Measurements from ENCODE around the gene VEGFA. TPM values are rescaled to one million over a fixed set of nuclear protein-coding genes. Genes with fewer than 3 reads are reported as not detected.
"Not testable (repeated sequence)": the region's sequence is repeated elsewhere in the genome, so short reads cannot be mapped to it uniquely, and the experiment has no call there.

The VEGFA gene
- total RNA-seq, 1 donor from 2014 or later, result 420 TPM

DNA sequence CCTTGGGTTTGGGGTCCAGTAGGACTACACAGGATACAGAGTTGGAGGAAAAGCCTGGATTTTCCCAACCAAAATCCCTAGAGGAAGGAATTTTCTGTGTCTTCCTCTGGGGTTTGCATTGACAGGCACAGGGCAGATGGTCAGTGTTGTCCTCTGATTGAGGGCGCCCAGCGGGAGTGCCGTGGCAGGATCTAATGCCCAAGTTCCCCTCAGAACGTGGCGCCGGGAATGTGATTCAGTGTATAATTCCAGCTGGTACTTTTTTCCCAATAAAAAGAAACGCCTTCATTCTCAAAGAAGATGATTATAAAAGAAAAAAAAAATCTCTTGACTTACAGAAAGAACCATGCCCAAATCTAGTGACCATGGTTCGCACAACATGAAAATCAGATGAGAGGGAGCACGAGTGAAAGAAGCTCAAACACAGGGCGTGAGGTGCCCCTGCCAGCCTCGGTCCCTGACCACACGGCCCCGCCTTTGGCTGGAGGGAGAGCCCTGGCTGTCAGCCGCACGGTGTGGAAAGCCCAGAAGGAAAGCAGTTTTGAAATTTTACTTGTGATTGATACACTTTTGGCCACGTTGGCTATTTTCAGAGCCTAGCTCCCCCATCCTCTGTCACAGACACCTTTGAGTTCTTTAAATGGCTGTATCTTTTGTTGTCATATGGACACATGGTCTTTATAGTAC, 31.6 kb downstream of the VEGFA start:
- DNase-seq (ENCODE audit: low spot score), result no peak

DNA sequence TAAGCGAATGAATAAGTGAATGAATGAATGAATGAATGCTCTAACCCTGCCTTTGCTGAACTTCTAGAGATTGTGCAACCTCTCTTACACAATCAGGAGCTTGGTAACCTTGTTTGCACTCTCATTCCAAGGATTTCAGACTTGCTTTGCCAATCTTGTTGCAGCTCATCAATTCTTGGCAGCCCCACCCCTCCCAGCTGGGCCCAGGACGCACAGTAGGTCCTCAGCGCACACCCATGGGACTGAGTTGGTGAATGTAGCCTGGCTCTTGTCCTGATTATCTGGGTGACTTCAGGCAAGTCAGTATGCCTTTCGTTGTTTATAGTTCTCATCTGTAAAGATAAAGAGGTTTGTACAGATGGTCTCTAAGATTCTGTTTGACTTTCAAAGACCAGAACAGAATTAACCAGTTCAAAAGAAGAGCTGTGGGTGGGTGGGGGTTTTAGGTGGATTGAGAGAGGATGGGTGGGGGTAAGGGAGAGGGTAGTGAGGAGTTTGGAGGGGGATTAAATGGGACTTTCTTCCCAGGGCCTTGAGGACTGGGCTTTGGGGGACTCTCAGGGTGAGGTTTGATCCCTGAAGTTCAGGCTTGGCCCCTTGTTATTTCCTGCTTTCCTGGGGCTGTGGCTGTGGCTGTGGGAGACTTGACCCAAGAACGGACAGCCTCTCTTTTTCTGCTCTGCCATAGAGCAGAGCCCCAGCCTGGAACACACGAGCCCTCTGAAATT, 33.2 kb downstream of the VEGFA start:
- no peak for DNase-seq (ENCODE audit: low spot score)

DNA sequence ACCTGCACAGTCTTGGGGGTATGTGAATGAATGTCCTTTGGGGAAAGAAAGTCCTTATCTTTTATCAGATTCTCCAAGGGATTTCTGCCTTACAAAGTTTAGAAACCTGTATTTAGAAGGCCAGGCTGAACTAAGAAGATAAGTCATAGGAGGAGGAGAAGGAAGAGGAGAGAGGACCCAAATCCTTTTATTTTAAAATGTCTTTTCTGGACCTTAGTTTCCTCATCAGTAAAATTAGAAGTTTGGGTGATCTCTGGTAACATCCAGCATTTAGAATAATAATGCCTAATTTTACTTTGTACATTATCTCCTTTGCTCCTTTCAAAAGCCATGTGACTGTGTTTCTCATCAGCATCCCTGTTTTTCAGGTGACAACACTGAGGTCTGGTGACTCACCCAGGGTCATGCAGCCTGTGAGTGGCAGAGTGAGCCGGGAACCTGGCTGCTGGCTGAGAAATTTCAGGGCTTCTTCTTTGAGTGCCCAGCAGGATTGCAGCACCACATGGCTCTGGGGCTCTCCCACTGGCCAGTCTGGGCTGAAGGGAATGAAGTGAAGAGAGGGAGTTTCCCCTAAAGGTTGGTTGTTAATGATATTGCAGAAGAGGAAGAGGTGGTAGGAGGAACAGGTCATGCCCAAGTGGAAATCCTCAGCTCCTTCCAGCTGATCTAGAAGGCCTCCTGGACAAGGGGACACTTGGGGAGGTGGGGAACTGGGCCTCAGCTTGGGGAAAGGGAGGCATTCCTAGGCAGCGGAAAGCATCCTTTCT, 34.0 kb downstream of the VEGFA start:
- peak; percentile 55 for DNase-seq (ENCODE audit: low spot score)

DNA sequence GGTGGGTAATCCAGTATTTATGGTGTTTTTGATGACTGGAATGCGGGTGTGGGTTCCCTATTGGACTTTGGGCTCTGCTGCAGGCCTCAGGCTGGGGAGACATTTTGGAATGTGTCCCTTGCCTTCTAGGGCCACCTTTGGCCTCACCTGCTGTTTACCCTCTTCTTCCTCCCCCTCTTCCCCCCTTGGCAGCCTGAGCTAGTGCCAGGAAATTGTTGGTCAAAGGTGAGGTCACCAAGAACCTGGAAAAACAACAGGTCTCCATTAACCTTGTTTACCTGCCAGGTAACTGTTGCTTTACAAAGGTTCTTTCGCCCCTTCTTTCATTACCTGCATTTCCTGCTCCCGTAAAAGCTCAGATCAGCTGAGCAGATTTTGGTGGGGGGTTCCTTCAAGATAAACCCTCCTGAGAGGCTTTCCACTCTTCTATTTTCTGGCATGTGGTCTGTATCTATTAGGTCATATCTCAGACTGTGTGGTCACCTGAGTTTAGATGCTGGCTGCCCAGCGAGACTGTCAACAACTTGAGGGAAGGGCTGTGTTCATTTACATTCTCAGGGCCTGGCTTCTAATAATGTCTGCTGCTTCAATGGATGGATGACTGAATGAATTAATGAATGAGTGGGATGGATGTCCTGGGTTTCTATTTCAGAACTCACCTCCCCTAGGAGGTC, 34.7 kb downstream of the VEGFA start:
- DNase-seq (ENCODE audit: low spot score), result peak; percentile 73

DNA sequence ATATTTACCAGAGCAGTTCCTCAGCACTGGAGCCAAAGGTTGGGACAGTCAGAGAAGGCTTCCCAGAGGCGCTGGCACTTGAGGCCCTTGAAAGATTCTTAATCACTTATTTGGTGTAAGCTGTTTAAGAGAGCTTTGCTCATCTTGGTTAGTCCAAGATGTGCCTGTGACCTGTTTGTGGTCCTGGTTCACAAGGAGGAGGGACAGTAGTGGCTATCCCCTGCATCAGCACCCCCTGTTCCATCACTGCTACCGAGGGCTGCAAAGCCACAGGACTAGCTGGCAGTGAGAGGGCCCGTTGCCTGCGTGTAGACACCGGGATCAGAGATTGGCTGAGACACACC, 35.7 kb downstream of the VEGFA start:
- no peak for DNase-seq (ENCODE audit: low spot score)

DNA sequence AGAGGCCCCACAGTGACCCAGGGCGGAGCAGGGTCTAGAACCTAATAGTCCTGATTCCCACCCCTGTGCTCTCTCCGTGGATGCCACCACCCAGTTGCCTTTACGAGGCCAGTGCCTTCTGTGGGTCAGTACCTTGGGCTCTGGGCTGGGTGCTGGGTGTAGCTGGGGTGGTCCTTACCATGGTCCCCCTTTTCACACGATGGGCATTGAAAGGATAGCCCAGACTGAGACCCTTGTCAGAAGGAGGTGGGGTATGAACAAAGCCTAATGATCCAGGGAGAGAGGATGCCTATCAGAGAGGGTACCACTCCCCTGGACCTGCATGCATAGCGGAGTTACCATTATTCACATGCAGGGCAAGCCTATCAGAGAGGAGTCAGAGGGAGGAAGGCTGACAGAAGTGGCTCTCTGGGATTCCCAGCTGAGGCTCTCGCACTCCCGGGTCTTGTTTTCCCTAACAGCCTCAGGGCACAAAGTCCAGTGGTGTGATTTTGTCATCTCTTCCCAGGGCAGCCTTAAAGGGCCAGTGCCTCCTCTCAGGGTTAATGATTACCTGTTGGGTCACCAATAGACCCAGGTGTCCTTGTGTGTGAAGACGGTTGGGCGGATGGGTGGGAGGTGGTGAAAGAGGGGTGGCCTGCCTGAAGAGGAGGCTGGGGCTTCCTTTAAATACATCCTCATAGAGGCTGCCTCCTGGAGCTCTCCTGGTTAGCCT, 36.2 kb downstream of the VEGFA start:
- DNase-seq (ENCODE audit: low spot score), result peak; percentile 85

DNA sequence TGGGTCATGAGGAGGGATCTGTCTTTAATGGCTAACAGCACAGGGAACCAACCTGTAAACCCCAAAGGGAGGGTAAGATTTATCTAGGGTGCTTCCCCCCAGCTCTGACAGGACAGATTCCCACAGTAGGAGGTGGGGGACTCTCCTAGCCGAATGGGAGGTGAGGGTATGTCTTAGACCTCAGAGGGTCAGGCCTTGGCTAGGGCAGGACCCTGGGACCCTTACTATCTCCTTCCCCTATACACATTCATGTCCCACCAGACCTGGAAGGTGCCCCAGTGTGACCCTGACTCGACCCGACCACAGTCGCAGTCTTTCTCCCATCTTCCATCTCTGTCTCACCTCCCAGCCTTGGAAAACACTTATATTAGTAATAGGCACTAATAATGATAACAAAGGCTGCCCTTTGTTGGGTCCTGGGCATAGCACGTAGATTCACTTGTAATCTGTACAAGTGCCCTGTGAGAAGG, 36.8 kb downstream of the VEGFA start:
- no peak for DNase-seq (ENCODE audit: low spot score)

DNA sequence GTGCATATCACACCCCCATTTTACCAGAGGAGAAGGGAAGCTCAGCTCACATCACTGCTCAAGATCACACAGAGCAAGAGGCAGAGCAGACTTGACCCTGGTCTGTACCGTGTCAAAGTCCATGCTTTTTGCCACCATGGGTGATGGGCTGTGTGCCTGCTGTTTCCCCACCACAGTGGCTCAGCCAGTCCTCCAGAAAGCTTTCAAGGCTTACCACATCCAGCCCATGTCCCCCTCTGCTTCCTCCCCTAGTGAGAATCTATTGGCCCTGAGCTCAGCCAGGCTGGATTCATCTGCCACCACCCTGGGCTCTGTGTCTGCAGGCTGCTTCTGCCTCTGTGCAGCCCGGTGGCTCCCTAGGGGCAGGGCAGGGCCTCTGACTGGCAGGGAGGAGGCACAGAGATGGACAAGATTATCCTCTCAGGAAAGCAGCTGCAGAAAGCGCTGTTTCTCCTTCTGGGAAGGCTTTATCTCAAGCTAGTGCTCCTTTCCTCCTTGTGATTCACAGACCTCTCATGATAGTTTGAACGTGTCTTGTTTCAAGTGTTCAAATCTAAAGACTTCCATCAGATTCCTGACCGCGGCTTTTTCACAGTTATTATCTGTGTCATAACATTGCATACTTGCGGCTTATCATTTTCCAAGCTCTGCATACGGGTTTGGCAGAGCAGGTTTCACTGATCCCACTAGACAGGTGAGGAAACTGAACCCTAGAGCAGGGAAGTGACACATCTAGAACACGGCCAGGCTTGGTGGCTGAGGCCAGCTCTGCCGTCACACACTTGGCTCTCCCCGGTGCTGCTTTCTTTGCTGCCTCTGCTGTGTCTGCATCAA, 37.4 kb downstream of the VEGFA start:
- no peak for DNase-seq (ENCODE audit: low spot score)

DNA sequence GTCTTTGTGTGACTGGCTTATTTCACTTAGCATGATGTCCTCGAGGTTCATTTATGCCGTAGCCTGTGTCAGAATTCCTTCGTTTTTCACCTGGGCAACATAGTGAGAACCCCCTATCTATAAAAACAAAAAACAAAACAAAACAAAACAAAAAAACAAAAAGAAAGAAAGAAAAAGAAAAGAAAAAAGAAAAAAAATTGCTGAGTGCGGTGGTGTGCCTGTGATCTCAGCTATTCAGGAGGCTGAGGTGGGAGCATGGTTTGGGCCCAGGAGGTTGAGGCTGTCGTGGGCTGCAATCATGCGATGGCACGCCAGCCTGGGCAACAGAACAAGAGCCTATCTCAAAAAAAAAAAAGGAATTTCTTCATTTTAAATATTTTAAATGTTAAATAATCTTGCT, 38.4 kb downstream of the VEGFA start:
- DNase-seq (ENCODE audit: low spot score), result no peak

DNA sequence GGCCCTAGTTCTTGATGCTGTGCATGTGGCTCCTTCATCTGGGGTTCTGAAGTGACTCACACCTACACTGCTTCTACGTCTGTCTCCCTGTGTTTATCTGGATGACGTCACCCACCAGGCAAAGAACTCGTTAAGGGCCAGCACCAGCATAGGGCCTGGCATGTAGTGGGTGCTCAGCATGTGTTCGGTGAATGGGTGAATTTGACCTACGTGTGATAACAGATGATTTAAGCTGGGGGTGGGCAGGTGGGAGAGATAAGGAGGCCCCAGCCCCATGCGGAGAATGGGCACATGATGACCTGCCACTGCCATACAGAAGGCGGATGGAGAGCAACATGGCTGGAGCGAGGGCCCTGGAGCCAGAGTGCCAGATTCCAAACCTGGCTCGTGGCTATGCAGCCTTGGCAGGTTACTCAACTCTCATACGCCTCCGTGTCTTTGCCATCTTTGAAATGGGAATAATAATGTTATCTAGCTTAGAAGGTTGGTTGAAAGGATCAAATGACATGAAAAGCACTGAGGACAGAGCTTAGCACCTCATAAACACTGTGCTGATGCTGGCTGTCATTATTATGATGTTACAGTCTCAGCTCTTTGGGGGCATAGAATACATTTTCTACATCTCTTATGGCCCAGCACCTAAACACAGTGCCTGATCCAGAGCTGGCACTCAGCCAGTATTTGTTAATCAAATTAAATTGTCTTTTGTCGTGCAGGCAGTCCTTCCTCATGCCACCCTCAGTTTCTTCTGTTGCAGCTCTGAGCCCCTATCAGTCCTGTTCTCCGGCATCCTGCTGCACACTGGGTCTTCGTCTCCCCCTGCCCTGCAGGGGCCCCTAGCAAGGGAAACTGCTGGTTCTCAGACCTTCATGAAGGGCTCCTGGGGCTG, 39.6 kb downstream of the VEGFA start:
- DNase-seq (ENCODE audit: low spot score), result no peak

DNA sequence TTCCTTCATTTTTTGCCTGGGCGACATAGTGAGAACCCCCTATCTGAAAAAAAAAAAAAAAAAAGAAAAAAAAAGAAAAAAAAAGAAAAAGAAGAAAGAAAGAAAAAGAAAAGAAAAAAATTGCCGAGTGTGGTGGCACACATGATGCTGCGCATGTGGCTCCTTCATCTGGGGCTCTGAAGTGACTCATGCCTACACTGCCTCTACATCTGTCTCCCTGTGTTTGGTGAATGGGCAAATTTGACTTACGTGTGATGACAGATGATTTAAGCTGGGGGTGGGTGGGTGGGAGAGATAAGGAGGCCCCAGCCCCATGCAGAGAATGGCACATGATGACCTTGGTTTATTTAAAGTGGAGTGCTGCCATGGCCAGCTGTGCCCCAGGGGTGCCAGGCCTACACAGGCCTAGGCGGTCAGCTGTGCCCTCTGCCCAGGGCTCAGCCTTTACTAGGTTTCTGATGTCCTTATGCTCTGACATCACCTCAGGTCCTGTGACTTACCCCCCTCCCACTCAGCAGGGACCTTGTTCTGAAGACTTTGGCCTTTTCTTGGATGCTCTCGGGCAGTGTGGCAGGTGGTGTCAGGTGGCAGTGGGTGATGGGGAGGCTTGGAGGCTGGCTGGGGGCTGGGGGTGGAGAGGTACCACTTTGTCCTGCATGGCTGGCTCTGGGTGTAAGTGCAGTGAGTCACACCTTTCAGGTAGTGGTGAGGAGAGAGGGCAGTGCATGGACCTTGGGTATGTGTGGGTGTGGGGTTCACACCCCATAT, 41.1 kb downstream of the VEGFA start:
- DNase-seq (ENCODE audit: low spot score), result peak; percentile 55

DNA sequence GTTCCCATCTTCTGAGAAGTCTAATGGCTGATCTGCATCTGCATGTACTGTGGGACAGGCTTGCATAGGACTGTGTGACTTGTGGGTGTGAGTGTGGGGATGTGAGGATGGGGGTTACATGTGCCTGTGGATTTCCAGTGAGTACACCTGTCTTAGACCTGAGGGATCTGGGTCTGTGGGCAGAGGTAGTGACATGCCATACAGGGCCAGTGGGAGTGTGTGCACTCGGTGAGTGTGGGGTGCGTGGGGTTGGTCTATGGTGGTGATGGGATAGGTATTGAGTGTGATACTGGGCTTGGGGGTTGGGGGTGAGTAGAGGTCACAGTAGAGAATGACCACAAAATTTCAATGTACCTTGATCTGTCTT, 41.7 kb downstream of the VEGFA start:
- DNase-seq (ENCODE audit: low spot score), result no peak

DNA sequence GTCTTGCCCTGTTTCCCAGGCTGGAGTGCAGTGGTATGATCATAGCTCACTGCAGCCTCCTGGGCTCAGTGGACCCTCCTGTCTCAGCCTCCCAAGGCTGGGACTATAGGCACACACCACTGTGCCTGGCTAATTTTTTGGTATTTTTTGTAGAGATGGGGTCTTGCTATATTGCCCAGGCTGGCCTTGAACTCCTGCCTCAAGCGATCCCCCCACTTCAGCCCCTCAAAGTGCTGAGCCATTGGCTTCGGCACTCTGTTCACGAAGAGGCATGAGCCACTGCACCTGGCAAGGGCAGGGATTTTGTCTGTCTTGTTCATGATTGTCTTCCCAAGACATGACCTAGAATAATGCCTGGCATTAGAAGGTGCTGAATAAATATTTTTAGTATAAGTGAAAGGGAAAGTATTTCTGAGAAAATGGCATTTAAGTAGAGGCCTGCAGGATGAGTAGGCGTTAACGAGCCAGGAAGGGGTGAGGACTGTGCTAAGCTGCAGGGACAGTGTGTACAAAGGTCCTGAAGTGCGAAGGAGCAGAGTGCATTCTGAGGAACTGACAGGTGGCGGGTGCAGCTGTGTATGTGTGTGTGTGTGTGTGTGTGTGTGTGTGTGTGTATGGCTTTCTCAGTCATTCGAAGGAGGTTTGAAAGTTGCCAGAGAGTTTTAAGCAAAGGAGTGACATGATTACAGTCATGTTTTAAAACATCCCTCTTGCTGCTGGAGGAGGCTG, 43.0 kb downstream of the VEGFA start:
- peak; percentile 82 for DNase-seq (ENCODE audit: low spot score)

DNA sequence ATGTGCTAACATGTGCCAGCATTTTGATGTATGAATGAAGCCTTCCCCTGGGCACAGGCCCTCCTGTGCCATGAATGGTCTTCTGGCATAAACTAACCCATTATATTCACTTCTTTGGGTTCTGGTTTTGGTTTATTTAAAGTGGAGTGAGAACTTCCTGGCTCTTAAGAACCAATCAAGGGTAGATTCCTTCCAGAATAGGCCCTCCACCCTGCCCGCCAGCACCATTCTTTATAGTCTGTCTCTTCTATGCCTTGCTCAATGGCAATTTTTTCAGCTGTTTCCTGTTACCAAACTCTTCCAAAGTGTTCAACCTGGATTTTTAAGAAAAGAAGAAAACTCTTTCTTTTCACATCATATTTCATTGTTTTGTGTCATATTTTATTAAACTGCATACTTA, 44.1 kb downstream of the VEGFA start:
- DNase-seq (ENCODE audit: low spot score), result no peak

DNA sequence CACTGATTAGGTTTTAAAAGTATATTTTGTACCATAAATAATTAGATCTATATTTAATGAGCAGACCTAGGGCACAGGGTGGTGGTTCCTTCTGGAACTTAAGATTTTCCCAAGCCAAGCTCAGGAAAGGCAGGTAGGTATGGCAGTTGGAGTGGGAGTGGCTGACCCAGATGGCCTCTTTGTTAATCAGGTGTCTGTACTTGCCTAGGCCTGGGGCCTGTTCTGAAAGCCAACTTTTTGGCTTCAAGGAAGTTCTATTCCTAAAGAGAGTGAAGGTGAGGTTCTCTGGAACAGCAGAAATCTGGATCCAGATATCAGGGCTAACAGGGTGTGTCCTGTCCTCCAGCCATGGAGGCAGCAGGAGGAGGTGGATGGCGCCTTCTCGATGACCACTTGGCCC, 44.9 kb downstream of the VEGFA start:
- DNase-seq (ENCODE audit: low spot score), result no peak

DNA sequence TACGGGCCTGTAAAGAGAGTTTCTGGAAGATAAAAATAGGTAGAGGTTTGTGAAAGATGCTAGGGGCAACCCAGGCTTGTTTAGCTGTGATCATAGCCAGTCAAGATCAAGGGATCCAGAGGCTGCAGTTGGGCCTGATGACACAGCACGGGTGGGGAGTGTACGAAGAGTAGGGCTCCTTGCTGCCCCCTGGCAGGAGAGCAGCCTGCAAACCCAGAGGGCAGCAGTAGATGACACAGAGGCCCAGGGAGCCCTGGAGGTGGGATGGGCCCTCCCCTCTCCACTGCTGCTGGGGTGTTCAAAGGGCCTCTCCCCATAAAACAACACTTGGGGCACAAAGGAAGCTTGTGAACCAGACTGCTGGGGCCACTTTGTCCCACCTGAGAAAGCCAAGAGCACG, 47.2 kb downstream of the VEGFA start:
- DNase-seq (ENCODE audit: low spot score), result no peak

DNA sequence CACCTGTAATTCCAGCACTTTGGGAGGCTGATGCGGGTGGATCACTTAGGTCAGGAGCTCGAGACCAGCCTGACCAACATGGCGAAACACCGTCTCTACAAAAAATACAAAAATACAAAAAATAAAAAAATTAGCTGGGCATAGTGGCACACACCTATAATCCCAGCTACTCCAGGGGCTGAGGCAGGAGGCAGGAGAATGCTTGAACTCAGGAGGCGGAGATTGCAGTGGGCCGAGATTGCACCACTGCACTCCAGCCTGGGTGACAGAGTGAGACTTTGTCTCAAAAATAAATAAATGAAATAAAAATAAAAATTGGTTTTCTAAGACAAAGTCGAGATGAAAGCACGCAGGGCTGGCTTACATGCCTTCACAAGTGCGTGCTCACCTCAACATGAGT, 49.0 kb downstream of the VEGFA start:
- not testable (repeated sequence) for DNase-seq (ENCODE audit: low spot score)

DNA sequence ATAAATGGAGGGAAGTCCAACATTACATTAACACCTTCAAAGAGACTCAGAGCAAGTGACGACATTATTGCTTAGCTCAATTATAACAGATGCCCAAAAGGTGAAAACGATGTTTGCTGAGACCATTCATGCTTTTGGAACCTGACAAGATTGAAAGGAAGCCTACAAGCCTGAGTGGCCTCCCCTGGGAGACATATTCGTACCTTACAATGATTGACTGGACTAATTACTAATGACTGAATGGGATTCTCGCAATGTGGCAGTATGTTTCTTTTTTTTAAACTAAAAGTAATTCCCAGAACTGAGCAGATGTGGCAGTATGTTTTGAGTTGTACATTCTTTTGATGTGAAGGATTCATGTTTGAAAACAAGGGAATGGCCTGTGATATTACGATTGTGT, 49.9 kb downstream of the VEGFA start:
- DNase-seq (ENCODE audit: low spot score), result no peak

Measured in mucosa of gallbladder (tissue), 1 donor.